NCI-H1048 (cell line): ENCODE data around the gene ZNF195.
A peak's percentile ranks its signal among the peaks of the same experiment; 100 is the strongest.
"Not testable (repeated sequence)": the region's sequence is repeated elsewhere in the genome, so short reads cannot be mapped to it uniquely, and the experiment has no call there.

ENCODE experiments used
- DNase-seq: peaks from one replicate; lab custom pipeline; 2025; lab: John Stamatoyannopoulos, UW

The ZNF195 gene

DNA sequence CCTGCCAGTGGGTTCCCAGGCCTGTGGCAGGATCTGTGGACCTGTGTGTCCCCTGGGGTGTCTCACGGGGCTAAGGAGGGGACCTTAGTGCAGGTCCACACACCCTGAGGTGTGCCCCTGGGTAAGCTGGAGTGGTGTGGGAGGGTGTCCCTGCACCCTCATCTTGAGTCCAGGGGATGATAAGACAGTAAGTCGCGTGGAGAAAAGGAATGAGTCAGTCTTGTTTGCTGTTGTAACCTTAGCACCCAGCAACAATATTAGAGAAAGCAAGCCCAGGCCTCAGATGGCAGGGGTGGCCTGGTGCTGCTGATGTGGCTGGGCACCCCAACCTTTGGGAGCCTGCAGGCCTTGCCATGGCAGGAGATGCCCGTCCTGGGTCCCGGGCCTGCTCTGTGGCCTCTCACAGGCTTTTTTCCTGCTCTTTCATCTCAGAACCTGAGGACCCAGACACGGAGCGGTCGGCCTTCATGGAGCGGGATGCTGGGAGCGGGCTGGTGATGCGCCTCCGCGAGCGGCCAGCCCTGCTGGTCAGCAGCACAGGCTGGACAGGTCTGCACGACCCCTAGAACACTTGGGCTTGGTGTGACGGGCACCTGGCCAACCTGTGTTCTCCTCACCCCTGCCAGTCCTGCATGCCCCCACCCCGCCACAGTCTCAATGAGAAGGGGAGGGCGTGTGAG lies 23.4 kb upstream of the ZNF195 start:
- not testable (repeated sequence) for DNase-seq

DNA sequence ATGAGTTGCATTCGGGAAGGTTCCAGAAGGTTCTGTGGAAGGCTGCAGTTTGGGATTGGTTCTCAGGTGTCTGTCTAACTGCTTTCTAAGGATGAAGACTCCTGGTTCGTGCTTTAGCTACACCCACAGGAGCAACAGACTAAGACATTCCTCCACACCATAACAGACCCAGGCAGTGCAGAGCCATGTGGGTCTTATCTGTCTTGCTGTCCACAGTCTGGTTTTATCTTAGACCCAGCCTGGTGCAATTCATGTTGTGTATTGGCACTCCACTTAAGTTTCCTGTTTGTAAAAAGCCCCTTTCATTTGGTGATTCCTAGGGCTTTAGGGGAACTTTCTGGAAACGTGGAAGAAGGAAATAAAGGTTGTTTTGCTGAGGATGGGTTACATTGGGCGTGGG lies 22.1 kb upstream of the ZNF195 start:
- DNase-seq, result not testable (repeated sequence)

DNA sequence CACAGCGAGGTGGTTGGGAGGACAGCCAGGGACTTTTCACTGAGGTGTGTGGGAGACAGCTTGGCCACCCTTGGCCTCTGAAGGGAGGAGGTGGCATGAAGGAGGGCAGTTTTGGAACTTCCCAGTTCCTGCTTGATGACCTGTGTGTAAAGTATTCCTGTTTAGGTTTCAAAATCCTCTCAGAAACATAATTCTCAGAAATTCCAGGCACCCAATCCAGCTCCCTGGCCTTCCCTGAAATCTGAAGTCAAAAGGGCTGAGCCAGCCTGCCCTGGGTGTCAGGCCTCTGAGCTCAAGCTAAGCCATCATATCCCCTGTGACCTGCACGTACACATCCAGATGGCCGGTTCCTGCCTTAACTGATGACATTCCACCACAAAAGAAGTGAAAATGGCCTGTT lies 19.6 kb upstream of the ZNF195 start:
- DNase-seq, result not testable (repeated sequence)

DNA sequence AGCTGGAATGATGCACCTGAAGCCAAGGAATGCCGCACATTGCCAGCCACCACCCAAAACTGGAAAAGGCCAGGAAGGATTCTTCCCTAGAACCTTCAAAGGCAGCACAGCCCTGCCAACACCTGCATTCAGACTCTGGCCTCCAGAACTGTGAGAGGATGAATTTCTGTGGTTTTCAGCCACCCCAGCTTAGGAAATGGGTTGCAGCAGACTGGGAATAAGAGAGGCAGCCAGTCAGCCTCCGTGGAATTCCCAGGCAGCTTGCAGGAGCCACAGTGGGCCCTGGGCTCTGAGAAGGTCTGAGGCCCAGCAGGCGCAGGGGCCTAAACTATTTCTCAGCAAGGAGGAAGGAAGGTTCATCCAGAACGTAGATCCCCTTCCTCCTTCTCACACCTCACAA lies 19.2 kb upstream of the ZNF195 start:
- DNase-seq, result not testable (repeated sequence)

DNA sequence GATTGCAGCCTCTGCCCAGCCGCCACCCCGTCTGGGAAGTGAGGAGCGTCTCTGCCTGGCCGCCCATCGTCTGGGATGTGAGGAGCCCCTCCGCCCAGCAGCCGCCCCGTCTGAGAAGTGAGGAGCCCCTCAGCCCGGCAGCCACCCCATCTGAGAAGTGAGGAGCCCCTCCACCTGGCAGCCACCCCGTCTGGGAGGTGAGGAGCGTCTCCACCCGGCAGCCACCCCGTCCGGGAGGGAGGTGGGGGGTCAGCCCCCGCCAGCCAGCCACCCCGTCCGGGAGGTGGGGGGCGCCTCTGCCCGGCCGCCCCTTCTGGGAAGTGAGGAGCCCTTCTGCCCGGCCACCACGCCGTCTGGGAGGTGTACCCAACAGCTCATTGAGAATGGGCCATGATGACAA lies 18.3 kb upstream of the ZNF195 start:
- not testable (repeated sequence) for DNase-seq

DNA sequence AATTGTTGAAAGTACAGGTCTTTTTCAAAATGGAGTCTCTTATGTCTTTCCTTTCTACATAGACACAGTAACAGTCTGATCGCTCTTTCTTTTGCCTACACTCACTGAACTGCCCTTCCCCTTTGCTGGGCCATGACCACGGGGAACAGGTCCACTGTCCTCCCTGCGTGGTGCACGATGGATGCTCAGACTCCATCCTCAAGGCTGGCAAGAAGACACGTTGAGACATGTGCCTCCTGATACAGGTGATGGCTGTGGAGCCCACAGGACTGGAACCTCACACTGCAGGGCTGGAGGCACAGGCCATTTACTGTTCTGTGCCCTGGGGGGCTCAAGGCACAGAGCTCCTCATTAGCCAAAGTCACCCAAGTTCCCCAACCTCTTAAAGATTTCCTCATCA lies 16.5 kb upstream of the ZNF195 start:
- not testable (repeated sequence) for DNase-seq

DNA sequence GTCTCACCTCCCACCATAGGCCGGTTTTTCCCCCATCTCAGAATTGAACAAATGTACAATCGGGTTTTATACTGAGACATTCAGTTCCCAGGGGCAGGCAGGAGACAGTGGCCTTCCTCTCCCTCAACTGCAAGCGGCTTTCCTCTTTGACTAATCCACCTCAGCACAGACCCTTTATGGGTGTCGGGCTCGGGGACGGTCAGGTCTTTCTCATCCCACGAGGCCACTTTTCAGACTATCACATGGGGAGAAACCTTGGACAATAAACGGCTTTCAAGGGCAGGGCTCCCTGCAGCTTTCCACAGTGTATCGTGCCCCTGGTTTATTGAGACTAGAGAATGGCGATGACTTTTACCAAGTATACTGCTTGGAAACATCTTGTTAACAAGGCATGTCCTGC lies 16.0 kb upstream of the ZNF195 start:
- DNase-seq, result not testable (repeated sequence)

DNA sequence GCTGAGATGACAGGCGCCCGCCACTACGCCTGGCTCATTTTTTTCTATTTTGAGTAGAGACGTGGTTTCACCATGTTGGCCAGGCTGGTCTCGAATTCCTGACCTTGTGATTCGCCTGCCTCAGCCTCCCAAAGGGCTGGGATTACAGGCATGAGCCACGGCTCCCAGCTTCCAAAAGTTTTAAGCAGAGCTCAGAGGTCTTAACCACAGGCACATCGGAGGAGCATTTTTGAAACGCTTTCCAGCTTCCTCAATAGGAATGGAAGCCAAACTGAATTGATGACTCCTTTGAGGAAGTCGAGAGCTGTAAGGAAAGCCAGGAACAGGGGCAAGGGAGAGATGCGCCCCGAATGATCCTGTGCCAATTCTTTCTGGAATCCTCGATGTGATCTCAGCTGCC lies 14.5 kb upstream of the ZNF195 start:
- not testable (repeated sequence) for DNase-seq

DNA sequence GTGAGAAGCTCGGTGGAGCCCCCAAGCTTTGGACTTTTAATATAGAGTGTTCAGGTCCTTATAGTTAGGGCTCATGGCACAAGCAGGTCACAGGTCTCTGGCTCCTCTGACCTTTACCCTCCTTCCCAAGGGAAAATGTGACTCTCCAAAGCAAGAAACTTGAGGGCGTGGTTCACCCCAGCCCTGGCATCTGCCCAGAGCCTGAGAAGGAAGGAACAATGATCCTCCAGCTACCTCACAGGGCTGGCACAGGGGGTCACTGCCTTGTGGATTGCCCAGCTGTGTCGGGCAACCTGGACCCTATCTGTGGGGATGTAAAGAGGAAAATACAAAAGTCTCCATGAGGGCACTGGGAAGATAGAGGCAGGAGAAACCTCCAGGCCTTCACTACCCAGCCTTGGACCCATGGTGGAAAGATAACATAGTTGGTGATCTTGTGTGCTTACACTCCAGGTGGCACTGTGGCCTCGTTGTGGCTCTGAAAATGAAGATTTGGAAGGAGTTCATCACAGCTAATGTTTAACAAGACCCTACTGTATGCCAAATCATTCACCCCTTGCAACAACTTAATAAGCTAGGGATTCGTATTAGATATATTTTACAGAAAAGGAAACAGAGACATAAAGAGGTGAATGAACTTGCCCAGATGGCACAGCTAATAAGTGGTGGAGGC lies 3.8 kb upstream of the ZNF195 start:
- DNase-seq, result no peak

DNA sequence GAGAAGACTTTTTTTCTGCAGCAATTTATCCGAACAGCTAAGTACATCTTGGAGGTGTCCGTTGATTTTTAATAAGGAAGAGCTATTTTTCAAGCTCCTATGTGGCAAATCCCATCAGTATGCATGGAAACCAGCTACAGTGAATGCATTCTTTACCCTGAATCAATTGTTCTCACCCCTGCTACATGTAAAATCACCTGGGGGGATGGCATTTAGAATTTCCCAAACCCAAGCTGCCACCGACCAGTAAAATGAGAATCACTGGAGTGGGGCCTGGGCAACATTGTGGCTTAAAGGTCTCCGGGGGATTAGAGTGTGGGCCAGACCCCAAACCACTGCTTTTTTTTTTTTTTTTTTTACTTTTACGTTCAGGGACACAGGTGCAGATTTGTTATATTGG lies 2.8 kb upstream of the ZNF195 start:
- no peak for DNase-seq

DNA sequence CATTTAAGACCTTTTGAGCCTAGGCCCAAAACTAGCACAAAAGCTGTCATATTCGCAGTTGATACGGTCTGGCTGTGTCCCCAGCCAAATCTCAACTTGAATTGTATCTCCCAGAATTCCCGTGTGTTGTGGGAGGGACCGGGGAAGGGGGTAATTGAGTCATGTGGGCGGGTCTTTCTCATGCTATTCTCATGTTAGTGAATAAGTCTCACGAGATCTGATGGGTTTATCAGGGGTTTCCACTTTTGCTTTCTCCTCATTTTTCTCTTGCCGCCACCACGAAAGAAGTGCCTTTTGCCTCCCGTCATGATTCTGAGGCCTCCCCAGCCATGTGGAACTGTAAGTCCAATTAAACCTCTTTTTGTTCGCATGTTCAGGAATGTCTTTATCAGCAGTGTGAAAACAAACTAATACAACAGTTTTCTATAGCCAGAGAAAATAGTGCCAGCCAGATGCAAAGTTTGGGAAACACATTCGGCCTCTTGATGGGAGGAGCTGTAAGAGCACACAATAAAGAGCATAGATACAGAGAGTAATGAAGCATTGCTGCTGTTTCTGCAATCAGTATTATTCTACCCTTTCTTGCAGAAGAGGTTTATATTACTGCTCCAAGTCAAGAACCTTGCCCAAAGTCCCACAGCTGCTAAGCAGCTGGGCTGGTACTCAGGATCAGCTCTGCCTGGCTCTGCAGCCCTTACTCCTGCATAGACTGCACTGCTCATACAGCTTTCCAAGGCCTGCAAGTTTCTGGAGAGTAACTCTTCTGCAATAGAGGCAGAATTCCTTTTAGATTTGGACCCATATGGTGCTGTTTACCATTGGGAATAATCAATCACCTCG lies 2.0 kb upstream of the ZNF195 start:
- DNase-seq, result peak; percentile 83

DNA sequence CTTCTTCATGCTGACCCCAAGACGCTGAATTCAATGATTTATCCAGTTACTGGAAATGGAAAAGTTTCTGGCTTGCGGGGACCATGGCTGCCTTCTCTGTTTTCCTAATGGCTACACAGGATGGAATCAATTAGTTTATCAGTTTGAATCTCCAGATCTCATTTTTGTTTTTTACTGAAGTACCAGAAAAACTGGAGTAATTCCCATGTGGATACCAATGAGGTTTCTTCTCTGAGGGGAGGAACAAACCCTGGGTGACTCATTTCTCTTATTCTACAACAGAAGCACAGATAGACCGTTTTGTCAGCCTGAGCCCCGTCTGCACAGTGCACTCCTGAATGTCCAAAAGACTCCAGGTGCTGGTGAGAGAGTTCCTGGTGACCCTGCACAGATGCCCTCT lies 3.4 kb downstream of the ZNF195 start:
- DNase-seq, result no peak

DNA sequence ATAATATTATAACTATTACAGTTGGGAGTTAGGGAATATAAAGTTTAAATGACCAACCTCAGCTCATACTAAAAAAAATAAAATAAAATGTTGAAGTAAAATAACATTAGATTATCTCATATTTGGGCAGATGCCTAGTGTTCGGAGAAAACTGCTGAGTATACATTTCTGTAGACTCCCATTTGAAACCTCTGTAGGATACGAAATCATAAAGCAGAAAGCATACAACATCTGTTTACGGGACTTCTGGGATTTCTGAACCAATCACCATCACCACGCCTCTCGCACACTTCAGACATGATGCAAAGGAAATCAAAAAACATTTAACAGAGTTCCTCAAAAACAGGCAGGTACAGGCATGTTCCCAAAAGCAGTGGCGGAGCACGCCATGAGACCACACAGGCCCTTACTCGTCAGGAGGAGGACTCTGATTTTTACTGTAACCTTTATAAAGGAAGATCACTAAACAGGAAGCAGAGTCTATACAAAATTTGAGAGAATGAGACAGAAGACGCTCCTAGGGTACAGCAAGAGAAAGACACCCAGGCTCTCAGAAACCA lies 8.6 kb downstream of the ZNF195 start:
- no peak for DNase-seq

DNA sequence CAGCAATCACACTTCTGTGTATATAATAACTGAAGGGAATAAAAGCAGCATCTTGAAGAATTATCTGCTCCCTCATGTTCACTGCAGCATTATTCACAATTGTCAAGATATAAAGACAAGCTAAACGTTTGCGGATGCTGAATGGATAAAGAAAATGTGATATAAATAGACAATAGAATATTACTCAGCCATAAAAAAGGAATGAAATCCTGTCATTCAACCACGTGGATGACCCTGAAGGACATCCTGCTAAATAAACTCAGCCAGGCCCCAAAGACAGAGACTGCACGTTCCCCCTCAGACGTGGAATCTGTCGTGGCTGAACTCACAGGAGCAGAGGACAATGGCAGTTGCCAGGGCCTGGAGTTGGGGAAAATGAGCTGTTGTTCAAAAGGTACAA lies 9.6 kb downstream of the ZNF195 start:
- DNase-seq, result no peak

DNA sequence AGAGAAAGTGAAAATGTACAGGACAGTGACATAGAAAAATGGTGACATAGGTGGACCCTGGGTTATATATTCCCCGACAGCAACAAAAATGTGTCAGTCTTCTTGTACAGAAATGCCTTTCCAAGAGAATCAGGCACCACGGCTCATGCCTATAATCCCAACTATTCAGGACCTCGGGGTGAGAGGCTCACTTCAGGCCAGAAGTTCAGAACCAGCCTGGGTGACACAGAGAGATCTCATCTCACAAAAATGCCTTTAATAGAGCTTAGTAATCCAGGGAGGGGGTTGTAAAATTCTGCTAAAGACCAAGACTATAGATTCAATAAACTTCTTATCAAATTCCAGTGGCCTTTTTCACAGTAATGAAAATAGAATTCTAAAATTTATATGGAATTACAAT lies 10.7 kb downstream of the ZNF195 start:
- DNase-seq, result no peak

DNA sequence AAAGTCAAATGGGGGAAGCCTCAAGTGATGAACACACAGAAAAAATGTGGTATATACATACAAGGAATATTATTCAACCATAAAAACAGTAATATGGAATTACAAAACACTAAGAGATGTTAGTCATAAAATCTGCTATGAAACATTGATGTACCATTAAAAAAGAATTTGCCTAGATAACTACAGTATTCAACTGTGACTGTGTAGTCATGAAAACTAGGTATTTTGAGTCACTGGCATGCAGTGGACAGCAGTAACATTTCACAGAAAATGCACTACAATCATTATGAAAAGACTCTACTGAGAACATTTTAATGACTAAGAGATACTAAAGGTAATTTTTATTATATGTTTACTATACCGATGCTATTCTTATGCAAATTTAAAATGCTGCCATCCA lies 11.7 kb downstream of the ZNF195 start:
- DNase-seq, result no peak

DNA sequence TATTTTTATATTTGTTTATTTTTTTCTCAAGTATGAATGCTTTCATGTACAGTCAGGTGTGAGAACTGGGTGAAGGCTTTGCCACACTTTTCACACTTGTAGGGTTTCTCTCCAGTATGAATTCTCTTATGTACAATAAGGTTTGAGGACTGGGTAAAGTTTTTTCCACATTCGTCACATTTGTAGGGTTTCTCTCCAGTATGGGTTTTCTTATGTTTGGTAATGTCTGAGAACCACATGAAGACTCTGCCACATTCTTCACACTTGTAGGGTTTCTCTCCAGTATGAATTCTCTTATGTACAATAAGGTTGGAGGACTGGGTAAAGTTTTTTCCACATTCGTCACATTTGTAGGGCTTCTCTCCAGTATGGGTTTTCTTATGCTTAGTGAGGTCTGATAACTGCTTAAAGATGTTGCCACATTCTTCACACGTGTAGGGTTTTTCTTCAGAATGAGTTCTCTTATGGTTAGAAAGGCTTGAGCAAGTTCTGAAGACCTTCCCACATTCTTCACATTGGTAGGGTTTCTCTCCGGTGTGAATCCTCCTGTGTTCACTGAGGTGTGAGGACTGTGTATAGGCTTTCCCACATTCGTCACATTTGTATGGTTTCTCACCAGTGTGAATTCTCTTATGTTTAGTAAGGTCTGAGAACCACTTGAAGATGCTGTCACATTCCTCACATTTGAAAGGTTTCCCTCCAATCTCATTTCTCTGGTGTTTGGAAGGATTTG lies 19.7 kb downstream of the ZNF195 start:
- no peak for DNase-seq

DNA sequence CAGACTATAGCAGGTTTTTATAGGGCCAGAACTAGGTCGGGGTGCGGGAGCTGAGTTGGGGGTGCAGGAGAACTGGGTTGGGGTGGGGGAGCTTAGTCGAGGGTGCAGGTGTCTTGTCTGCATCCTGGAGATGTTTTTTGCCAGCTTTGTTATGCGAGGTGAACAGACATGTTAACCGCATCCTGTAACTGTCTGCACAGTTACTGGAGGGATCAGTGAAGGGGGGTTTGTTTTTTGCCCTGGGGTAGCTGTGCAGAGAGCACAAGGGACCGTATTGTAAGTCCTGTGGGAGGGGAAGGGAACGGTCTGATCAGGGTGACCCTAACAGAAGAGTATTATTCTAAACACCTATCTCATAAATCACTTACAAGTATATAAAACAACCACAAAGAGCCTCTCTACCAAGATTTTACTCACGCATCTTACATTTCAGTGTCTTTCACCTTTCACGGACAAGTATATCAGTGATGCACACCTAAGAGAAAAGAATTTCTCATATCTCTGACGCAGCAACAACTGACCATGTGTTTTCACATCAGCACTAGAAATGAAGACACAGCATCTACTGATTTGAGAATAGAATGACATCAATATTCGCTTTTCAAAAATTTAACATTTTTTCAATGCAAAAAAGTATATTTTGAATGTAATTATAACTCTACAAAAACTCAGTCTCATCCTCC lies 20.8 kb downstream of the ZNF195 start:
- no peak for DNase-seq

DNA sequence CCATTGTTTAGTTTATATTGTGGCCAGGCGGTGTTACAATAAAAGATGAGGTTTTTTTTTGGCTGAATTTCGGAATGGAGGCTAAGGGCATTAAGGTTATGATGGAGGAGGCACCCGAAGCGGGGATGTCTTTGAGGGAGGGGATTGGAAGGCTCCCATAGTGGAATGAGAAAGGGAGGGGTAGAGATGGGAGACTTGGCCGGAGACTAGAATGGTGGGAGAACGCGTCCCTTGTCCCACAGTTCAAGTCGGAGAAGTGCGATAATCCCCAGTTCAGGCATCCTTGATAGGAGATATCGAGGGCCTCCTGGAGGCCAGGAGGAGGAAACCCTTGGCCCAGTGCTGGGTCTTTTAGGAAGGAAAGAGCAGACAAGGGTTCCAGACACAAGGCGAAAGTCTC lies 21.6 kb downstream of the ZNF195 start:
- DNase-seq, result no peak

DNA sequence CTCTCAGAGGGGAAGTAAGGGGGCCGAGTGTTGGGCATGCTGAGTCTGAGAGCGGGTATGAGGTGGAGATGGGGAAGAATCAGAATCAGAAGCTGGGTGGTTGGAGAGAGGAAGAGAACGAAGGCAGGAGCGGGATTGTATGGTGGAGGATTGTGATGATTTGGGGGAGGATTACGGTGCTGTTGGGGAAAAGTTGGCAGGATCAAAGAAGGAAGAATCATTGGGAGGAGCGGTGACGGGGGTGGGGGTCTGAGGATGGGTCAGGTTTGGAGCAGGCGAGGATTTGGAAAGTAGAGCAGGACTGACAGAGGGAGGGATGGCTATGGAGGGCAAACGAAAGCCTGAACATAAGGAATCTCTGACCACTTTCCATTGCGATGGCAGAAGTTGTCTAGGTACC lies 22.1 kb downstream of the ZNF195 start:
- no peak for DNase-seq

DNA sequence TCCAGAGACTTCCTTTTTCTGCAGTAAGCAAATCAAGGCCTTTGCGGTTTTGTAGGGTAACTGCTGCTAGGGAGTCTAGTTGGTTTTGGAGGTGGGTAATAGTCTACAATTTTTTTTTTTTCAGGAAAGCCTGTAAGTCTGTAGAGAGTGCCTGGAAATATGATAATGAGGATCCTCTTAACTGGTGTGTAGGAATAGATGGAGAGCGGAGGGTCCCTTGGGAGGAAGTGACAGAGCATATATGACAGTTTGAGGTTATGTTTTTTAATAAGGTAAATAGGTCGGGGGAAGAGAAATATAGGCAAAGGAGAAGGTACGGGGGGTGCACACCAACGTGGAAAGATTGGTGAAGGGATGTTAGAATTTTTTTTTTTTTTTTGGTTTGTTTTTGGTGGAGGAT lies 25.9 kb downstream of the ZNF195 start:
- no peak for DNase-seq
